HepG2 (cell line): Measurements from ENCODE around the gene RAD23A. TPM values are rescaled to one million over a fixed set of nuclear protein-coding genes. Genes with fewer than 3 reads are reported as not detected.

Source experiments
- AGO2 ChIP-seq: fragments of 200-400 bp; formaldehyde crosslinking; optimal IDR thresholded peaks from 2 replicates; pipeline ENCODE3; 2017; ENCODE audit warnings: mild to moderate bottlenecking, low read depth, low read length, moderate library complexity
- GZF1 ChIP-seq: sonication (generic); formaldehyde crosslinking; IDR thresholded peaks from 2 replicates; pipeline ENCODE4 v1.5.1; 2020; ENCODE audit warnings: mild to moderate bottlenecking, missing genetic modification reagents
- MBD4 ChIP-seq: IDR thresholded peaks from 2 replicates; pipeline ENCODE4 v1.6.1; 2012; ENCODE audit warnings: low read length, inconsistent platforms, borderline replicate concordance
- MTF2 ChIP-seq: sonication (generic); formaldehyde crosslinking; IDR thresholded peaks from 2 replicates; pipeline ENCODE4 v1.5.0; 2020; ENCODE audit warnings: missing genetic modification reagents, borderline replicate concordance
- MXD4 ChIP-seq: IDR thresholded peaks from 2 replicates; pipeline ENCODE4 v1.6.1; 2016; ENCODE audit warnings: mild to moderate bottlenecking, missing biosample characterization, missing genetic modification reagents
- NKX3-1 ChIP-seq: sonication (generic); formaldehyde crosslinking; IDR thresholded peaks from 2 replicates; pipeline ENCODE4 v1.5.0; 2020; ENCODE audit warnings: missing genetic modification reagents
- PAF1 ChIP-seq: IDR thresholded peaks from 2 replicates; pipeline ENCODE4 v1.6.1; 2016; ENCODE audit warnings: missing genetic modification reagents, missing compliant biosample characterization
- PHF21A ChIP-seq: sonication (generic); formaldehyde crosslinking; IDR thresholded peaks from 2 replicates; pipeline ENCODE4 v1.5.0; 2020; ENCODE audit warnings: mild to moderate bottlenecking, missing genetic modification reagents
- RARA ChIP-seq: IDR thresholded peaks from 2 replicates; pipeline ENCODE4 v1.6.1; 2016; ENCODE audit warnings: missing genetic modification reagents, missing compliant biosample characterization
- RBFOX2 ChIP-seq: fragments of 200-400 bp; formaldehyde crosslinking; IDR thresholded peaks from 2 replicates; pipeline ENCODE4 v1.6.1; 2017; ENCODE audit warnings: low read depth, mild to moderate bottlenecking, low read length
- RXRA ChIP-seq: sonication (generic); formaldehyde crosslinking; IDR thresholded peaks from 2 replicates; pipeline ENCODE4 v1.5.1; 2020; ENCODE audit warnings: missing genetic modification reagents
- ZBTB40 ChIP-seq, 2 experiments: fragments of 450-650 bp in 1 of 2; sonication (generic) in 1 of 2; formaldehyde crosslinking in 1 of 2; IDR thresholded peaks; 2 replicates each; pipeline versions ENCODE4 v1.6.1 to v1.8.0; 2016 to 2022; ENCODE audit warnings: antibody characterized with exemption in 1 of 2, mild to moderate bottlenecking in 1 of 2, missing genetic modification reagents in 1 of 2
- ZMYM2 ChIP-seq: sonication (generic); formaldehyde crosslinking; IDR thresholded peaks from 2 replicates; pipeline ENCODE4 v1.8.0; 2022; ENCODE audit warnings: mild to moderate bottlenecking, missing genetic modification reagents
- ZNF296 ChIP-seq: sonication (generic); formaldehyde crosslinking; conservative IDR thresholded peaks from 2 replicates; pipeline ENCODE4 v1.5.0; 2020; ENCODE audit warnings: mild to moderate bottlenecking, missing genetic modification reagents
- ZNF414 ChIP-seq: sonication (generic); formaldehyde crosslinking; IDR thresholded peaks from 2 replicates; pipeline ENCODE4 v1.5.0; 2020; ENCODE audit warnings: missing genetic modification reagents
- ZNF687 ChIP-seq: sonication (generic); formaldehyde crosslinking; IDR thresholded peaks from 2 replicates; pipeline ENCODE4 v1.5.1; 2020; ENCODE audit warnings: mild to moderate bottlenecking, missing genetic modification reagents, moderate library complexity
- polyA plus RNA-seq, 8 experiments: library from polyadenylated mRNA; depleted of rRNA in 3 of 8; stranded (reverse) in 7 of 8; unstranded in 1 of 8; fragments of >200 nt; fragmentation: Illumina TruSeq in 4 of 8; extraction: Trizol in 4 of 8; gene quantifications; 2 replicates each; pipeline versions ENCODE4 v1.2.1 to v1.2.3, GENCODE V29; 2011 to 2016; ENCODE audit warnings: low read depth in 4 of 8, missing spikeins in 1 of 8, mixed read lengths in 1 of 8; ENCODE audit not compliant: insufficient read depth in 1 of 8
- total RNA-seq, 5 experiments: library from RNA; depleted of rRNA; stranded (reverse); fragments of >200 nt; fragmentation: Illumina TruSeq; extraction: Trizol; gene quantifications; 2 replicates each; pipeline ENCODE4 v1.2.3, GENCODE V29; 2016; ENCODE audit warnings: low read depth in 1 of 5

The RAD23A gene
- total and polyA plus RNA-seq, 2 of the 13 experiments (the other 11 are each of a cell fraction or from before 2014, with no cell fraction given), result 42.5 to 54.2 TPM

GRCh38 chr19:12953138-12953798 is 7.6 kb downstream of the RAD23A start (continued):
- TF ChIP-seq ZNF687 (CRISPR knock-in tag), result peak; percentile 5; the same call in 1 of the 2 replicates
- TF ChIP-seq ZNF296, result no peak
- no peak for TF ChIP-seq GZF1 (CRISPR knock-in tag)
- no peak for TF ChIP-seq MBD4
- peak; percentile 91 for TF ChIP-seq AGO2
- TF ChIP-seq PHF21A (CRISPR knock-in tag), result no peak
- TF ChIP-seq NKX3-1, result no peak
- TF ChIP-seq PAF1 (CRISPR knock-in tag), result 0 out of 2 replicates have a peak, but pooled peaks have one; percentile 49
- no peak for TF ChIP-seq ZBTB40 (IDR thresholded peaks at IDR 0.05)
- TF ChIP-seq ZBTB40 (CRISPR knock-in tag; IDR thresholded peaks at IDR 0.05), result peak; percentile 56; the same call in 1 of the 2 replicates
- TF ChIP-seq ZNF414 (CRISPR knock-in tag), result no peak
- TF ChIP-seq MTF2 (CRISPR knock-in tag), result no peak
- TF ChIP-seq RBFOX2, result peak; percentile 30; the same call in 1 of the 2 replicates
- no peak for TF ChIP-seq MXD4 (CRISPR knock-in tag)
- TF ChIP-seq RARA (CRISPR knock-in tag), result 0 out of 2 replicates have a peak, but pooled peaks have one; percentile 11
- TF ChIP-seq ZMYM2 (CRISPR knock-in tag), result no peak
- no peak for TF ChIP-seq RXRA (CRISPR knock-in tag)
